IMR-90 (cell line): ENCODE data around the gene OR2A25.

ENCODE experiments used
- CTCF ChIP-seq: conservative IDR thresholded peaks from 2 replicates; pipeline ENCODE4 v1.5.1; 2012; ENCODE audit warnings: mild to moderate bottlenecking, low read depth, low read length, improper control_type of control experiment
- POLR2A ChIP-seq: IDR thresholded peaks from 2 replicates; pipeline ENCODE4 v1.6.1; 2012; ENCODE audit warnings: mild to moderate bottlenecking, low read depth, low read length
- RAD21 ChIP-seq: IDR thresholded peaks from 2 replicates; pipeline ENCODE4 v1.6.1; 2012; ENCODE audit warnings: low read length, improper control_type of control experiment
- RFX5 ChIP-seq: IDR thresholded peaks from 2 replicates; pipeline ENCODE4 v1.8.0; 2012; ENCODE audit warnings: low read depth, mild to moderate bottlenecking, low read length, moderate library complexity

GRCh38 chr7:144118341-144118740 is 48.7 kb downstream of the OR2A25 start:
- TF ChIP-seq RFX5 (no peak), POLR2A (no peak), RAD21 (no peak), CTCF (no peak)
